CD14-positive monocyte (primary cell): ENCODE measurements around the gene BTN2A1. TPM values are rescaled to one million over a fixed set of nuclear protein-coding genes. Genes with fewer than 3 reads are reported as not detected.

ENCODE experiments used
- DNase-seq, 3 donors: peaks; one replicate each; pipeline ENCODE4 v3.0.0-alpha.2; 2011 to 2022
- H2AFZ ChIP-seq: 2 replicates; pipeline ENCODE4 v1.6.0; 2012; ENCODE audit warnings: mild to moderate bottlenecking, low read depth, low read length, inconsistent platforms; ENCODE audit not compliant: insufficient read depth, poor library complexity, severe bottlenecking
- H3K27ac ChIP-seq, 2 donors: 1 replicate in 1 of 2; 2 replicates in 1 of 2; pipeline ENCODE4 v1.5.1; 2012 to 2013; ENCODE audit warnings: low read length in 2 of 2, control low read depth in 1 of 2, inconsistent platforms in 1 of 2, low read depth in 1 of 2, mild to moderate bottlenecking in 1 of 2
- H3K27me3 ChIP-seq, 2 donors: one replicate each; pipeline versions ENCODE4 v1.6.0 to v1.6.1; 2011 to 2013; ENCODE audit warnings: low read length in 2 of 2; ENCODE audit not compliant: control insufficient read depth in 2 of 2, insufficient read depth in 2 of 2
- H3K36me3 ChIP-seq, 2 donors: replicated peaks in 1 of 2; 1 replicate in 1 of 2; 2 replicates in 1 of 2; pipeline versions ENCODE4 v1.5.1 to v1.6.1; 2012 to 2013; ENCODE audit warnings: low read length in 2 of 2, control low read depth in 1 of 2, inconsistent platforms in 1 of 2, mild to moderate bottlenecking in 1 of 2; ENCODE audit not compliant: insufficient read depth in 2 of 2, control insufficient read depth in 1 of 2
- H3K4me1 ChIP-seq, 2 donors: 1 replicate in 1 of 2; 2 replicates in 1 of 2; pipeline versions ENCODE4 v1.5.1 to v1.6.1; 2012 to 2013; ENCODE audit warnings: low read length in 2 of 2, control low read depth in 1 of 2, inconsistent platforms in 1 of 2, mild to moderate bottlenecking in 1 of 2, moderate library complexity in 1 of 2; ENCODE audit not compliant: insufficient read depth in 2 of 2, control insufficient read depth in 1 of 2
- H3K4me2 ChIP-seq: replicated peaks from 2 replicates; pipeline ENCODE3; 2012; ENCODE audit warnings: low read length, moderate library complexity, mild to moderate bottlenecking; ENCODE audit not compliant: poor library complexity, severe bottlenecking; ENCODE audit errors: extremely low read depth
- H3K4me3 ChIP-seq, 3 experiments: fragments of 200-600 bp in 1 of 3; sonication (generic) in 1 of 3; replicated peaks in 1 of 3; 1 replicate in 2 of 3; 2 replicates in 1 of 3; pipeline ENCODE4 v1.5.1; 2011 to 2013; ENCODE audit warnings: low read length in 3 of 3, mild to moderate bottlenecking in 3 of 3, control low read depth in 2 of 3, low read depth in 2 of 3, inconsistent platforms in 1 of 3, moderate library complexity in 1 of 3
- H3K79me2 ChIP-seq: 2 replicates; pipeline ENCODE4 v1.6.0; 2012; ENCODE audit warnings: mild to moderate bottlenecking, control low read depth, inconsistent platforms, low read length, moderate library complexity; ENCODE audit not compliant: insufficient read depth
- H3K9ac ChIP-seq: 2 replicates; pipeline ENCODE4 v1.6.0; 2017; ENCODE audit warnings: low read length, mild to moderate bottlenecking; ENCODE audit not compliant: insufficient read depth, poor library complexity, severe bottlenecking
- H3K9me3 ChIP-seq, 2 donors: replicated peaks in 1 of 2; 1 replicate in 1 of 2; 2 replicates in 1 of 2; pipeline versions ENCODE4 v1.5.1 to v1.6.1; 2012 to 2013; ENCODE audit warnings: low read length in 2 of 2, control low read depth in 1 of 2; ENCODE audit not compliant: control insufficient read depth in 1 of 2, insufficient read depth in 1 of 2
- H4K20me1 ChIP-seq: 2 replicates; pipeline ENCODE4 v1.6.0; 2012; ENCODE audit warnings: mild to moderate bottlenecking, low read length, control low read depth, moderate library complexity; ENCODE audit not compliant: insufficient read depth
- H3K27ac Mint-ChIP-seq, 7 donors: one replicate each; pipeline ENCODE4 v1.8.0; 2020; ENCODE audit warnings: mild to moderate bottlenecking in 7 of 7, mixed read lengths in 7 of 7, moderate library complexity in 6 of 7, inconsistent platforms in 2 of 7
- H3K27me3 Mint-ChIP-seq, 3 donors: one replicate each; pipeline ENCODE4 v1.8.0; 2021 to 2022; ENCODE audit warnings: low read depth in 3 of 3, mild to moderate bottlenecking in 3 of 3, mixed read lengths in 3 of 3, moderate library complexity in 3 of 3, inconsistent platforms in 1 of 3
- H3K36me3 Mint-ChIP-seq, 2 donors: one replicate each; pipeline ENCODE4 v1.8.0; 2020; ENCODE audit warnings: mixed read lengths in 2 of 2, inconsistent platforms in 1 of 2, mild to moderate bottlenecking in 1 of 2
- H3K4me1 Mint-ChIP-seq: one replicate; pipeline ENCODE4 v1.8.0; 2020; ENCODE audit warnings: mild to moderate bottlenecking, mixed read lengths
- H3K4me3 Mint-ChIP-seq, 2 donors: one replicate each; pipeline ENCODE4 v1.8.0; 2020; ENCODE audit warnings: mild to moderate bottlenecking in 2 of 2, mixed read lengths in 2 of 2, moderate library complexity in 1 of 2
- H3K9me3 Mint-ChIP-seq, 7 donors: one replicate each; pipeline ENCODE4 v1.8.0; 2020 to 2022; ENCODE audit warnings: mixed read lengths in 7 of 7, mild to moderate bottlenecking in 6 of 7, moderate library complexity in 6 of 7, inconsistent platforms in 2 of 7
- WGBS: methylation state at CpG from one replicate; pipeline ENCODE4 v1.1.5; 2013; ENCODE audit warnings: missing lambda C conversion rate; ENCODE audit not compliant: insufficient coverage; 5-methylcytosine and 5-hydroxymethylcytosine counted together
- intact Hi-C, 2 donors: fragments of 100-400 bp; cut with micrococcal nuclease; formaldehyde crosslinking; loops; one replicate each; pipeline versions ENCODE4 v1.15.0 to v1.15.1; 2023
- polyA plus RNA-seq, 3 donors: library from polyadenylated mRNA; depleted of rRNA in 1 of 3; unstranded in 2 of 3; stranded (reverse) in 1 of 3; fragments of 300-500 nt in 2 of 3; fragments of >200 nt in 1 of 3; fragmentation: Illumina TruSeq in 2 of 3; gene quantifications; 1 replicate in 2 of 3; 2 replicates in 1 of 3; pipeline ENCODE4 v1.2.3, GENCODE V29; 2012 to 2021
- TF ChIP-seq, protein P1 (sequence below): fragments of 200-600 bp; IDR thresholded peaks from one replicate; pipeline ENCODE4 v1.8.0; 2022; ENCODE audit warnings: antibody characterized with exemption, mild to moderate bottlenecking

Gene BTN2A1
- polyA plus RNA-seq, 3 donors = 4.3 to 66.4 (median 10.8) TPM

GRCh38 chr6:26426691-26427450, 30.9 kb upstream of the BTN2A1 start:
- intact Hi-C loops = loop anchor here in 1 of 2 donors (10.0 kb wide), 1 partner anchor 82 kb away; no protein-coding TSS in a partner anchor
- H2AFZ ChIP-seq = no peak overlapping the region
- TF ChIP-seq, protein P1, sequence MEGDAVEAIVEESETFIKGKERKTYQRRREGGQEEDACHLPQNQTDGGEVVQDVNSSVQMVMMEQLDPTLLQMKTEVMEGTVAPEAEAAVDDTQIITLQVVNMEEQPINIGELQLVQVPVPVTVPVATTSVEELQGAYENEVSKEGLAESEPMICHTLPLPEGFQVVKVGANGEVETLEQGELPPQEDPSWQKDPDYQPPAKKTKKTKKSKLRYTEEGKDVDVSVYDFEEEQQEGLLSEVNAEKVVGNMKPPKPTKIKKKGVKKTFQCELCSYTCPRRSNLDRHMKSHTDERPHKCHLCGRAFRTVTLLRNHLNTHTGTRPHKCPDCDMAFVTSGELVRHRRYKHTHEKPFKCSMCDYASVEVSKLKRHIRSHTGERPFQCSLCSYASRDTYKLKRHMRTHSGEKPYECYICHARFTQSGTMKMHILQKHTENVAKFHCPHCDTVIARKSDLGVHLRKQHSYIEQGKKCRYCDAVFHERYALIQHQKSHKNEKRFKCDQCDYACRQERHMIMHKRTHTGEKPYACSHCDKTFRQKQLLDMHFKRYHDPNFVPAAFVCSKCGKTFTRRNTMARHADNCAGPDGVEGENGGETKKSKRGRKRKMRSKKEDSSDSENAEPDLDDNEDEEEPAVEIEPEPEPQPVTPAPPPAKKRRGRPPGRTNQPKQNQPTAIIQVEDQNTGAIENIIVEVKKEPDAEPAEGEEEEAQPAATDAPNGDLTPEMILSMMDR = no peak
- no peak overlapping the region for H3K9ac ChIP-seq
- Mint-ChIP-seq H3K36me3 (peaks cover 58 to 67% of the 10 kb centered on the region in 2 donors), H3K4me3 (no peak overlapping the region), H3K27ac (no peak overlapping the region), H3K27me3 (peaks cover 0 to 2% (median 0%) of the 10 kb centered on the region in 3 donors), H3K4me1 (peaks cover 47% of the 10 kb centered on the region), H3K9me3 (peaks cover 0 to 3% (median 0%) of the 10 kb centered on the region in 7 donors)
- H3K27me3 ChIP-seq = no peaks in the 10 kb centered on the region
- H3K79me2 ChIP-seq = no peaks in the 10 kb centered on the region
- H3K4me3 ChIP-seq = no peak overlapping the region
- H3K9me3 ChIP-seq = no peaks in the 10 kb centered on the region
- 100% methylated on average over 3 of the region's 5 CpGs for WGBS
- peaks cover 7 to 30% of the 10 kb centered on the region in 2 donors for H3K36me3 ChIP-seq
- H3K4me2 ChIP-seq = no peak overlapping the region
- H3K4me1 ChIP-seq = peaks cover 9 to 15% of the 10 kb centered on the region in 2 donors
- H4K20me1 ChIP-seq = no peaks in the 10 kb centered on the region
- no peak overlapping the region for H3K27ac ChIP-seq
- DNase-seq = no peak

DNA sequence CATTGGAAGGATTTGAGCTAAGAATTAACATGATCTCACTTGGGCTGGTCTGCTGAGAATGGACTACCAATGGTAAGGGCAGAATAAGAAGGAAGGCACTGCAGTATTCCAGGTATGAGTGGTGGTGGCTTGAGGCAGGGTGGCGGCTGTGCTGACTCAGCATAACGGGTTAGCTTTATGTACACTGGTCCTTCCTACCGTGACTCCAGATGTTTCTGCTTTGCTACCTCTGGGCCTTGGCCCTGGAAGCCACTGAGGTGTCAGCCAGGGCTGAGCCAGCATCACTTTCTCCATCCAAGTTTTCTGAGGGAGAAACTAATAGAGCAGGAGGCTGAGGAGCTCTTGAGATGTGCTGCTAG, 30.3 kb upstream of the BTN2A1 start:
- Mint-ChIP-seq H3K27ac (no peak overlapping the region), H3K4me1 (peaks cover 43% of the 10 kb centered on the region), H3K36me3 (peaks cover 59 to 68% of the 10 kb centered on the region in 2 donors), H3K27me3 (peaks cover 0 to 2% (median 0%) of the 10 kb centered on the region in 3 donors), H3K9me3 (peaks cover 0 to 3% (median 0%) of the 10 kb centered on the region in 7 donors), H3K4me3 (no peak overlapping the region)
- intact Hi-C loops = loop anchor here in 1 of 2 donors (10.0 kb wide), 1 partner anchor 83 kb away; no protein-coding TSS in a partner anchor
- Histone ChIP-seq H3K27ac (no peak overlapping the region), H3K9ac (no peak overlapping the region), H3K4me1 (peaks cover 6 to 12% of the 10 kb centered on the region in 2 donors), H2AFZ (no peak overlapping the region), H3K79me2 (no peaks in the 10 kb centered on the region), H3K36me3 (peaks cover 8 to 31% of the 10 kb centered on the region in 2 donors), H3K27me3 (no peaks in the 10 kb centered on the region), H3K4me2 (no peak overlapping the region), H3K9me3 (no peaks in the 10 kb centered on the region), H4K20me1 (no peaks in the 10 kb centered on the region), H3K4me3 (no peak overlapping the region)
- DNase-seq = no peak
- 77% methylated on average over 3 of the region's 3 CpGs for WGBS
- TF ChIP-seq, protein P1 = no peak
